ENCODE results near the gene TMEM132A.

TMEM132A gene

GRCh38 chr11:60937144-60937527 is 12.9 kb downstream of the TMEM132A start:
- Histone ChIP-seq H3K9me3 (ENCODE audit: control insufficient read depth, low read length) (no peaks in the 10 kb centered on the region), H3K9ac (ENCODE audit: low read length) (no peak overlapping the region), H3K4me3 (ENCODE audit: low read length) (no peak overlapping the region), H3K4me1 (ENCODE audit: control insufficient read depth, insufficient read depth, low read length) (peaks cover 6% of the 10 kb centered on the region), H3K36me3 (ENCODE audit: control insufficient read depth, insufficient read depth, low read length) (peaks cover 4% of the 10 kb centered on the region), H3K27me3 (ENCODE audit: control insufficient read depth, insufficient read depth, low read length) (no peaks in the 10 kb centered on the region)

- Histone ChIP-seq H3K9me3 (ENCODE audit: control insufficient read depth, low read length) (no peaks in the 10 kb centered on the region), H3K36me3 (ENCODE audit: control insufficient read depth, insufficient read depth, low read length) (peaks cover 4% of the 10 kb centered on the region), H3K27me3 (ENCODE audit: control insufficient read depth, insufficient read depth, low read length) (no peaks in the 10 kb centered on the region), H3K4me1 (ENCODE audit: control insufficient read depth, insufficient read depth, low read length) (peaks cover 13% of the 10 kb centered on the region), H3K9ac (ENCODE audit: low read length) (no peak overlapping the region), H3K4me3 (ENCODE audit: low read length) (no peak overlapping the region)
Measured at GRCh38 chr11:60937811-60938210, 13.6 kb downstream of the TMEM132A start.

GRCh38 chr11:60938500-60938899 is 14.2 kb downstream of the TMEM132A start:
- no peaks in the 10 kb centered on the region for H3K9me3 ChIP-seq (ENCODE audit: control insufficient read depth, low read length)
- H3K4me1 ChIP-seq (ENCODE audit: control insufficient read depth, insufficient read depth, low read length), result peaks cover 20% of the 10 kb centered on the region
- H3K36me3 ChIP-seq (ENCODE audit: control insufficient read depth, insufficient read depth, low read length), result peaks cover 4% of the 10 kb centered on the region
- no peak overlapping the region for H3K9ac ChIP-seq (ENCODE audit: low read length)
- no peak overlapping the region for H3K4me3 ChIP-seq (ENCODE audit: low read length)
- H3K27me3 ChIP-seq (ENCODE audit: control insufficient read depth, insufficient read depth, low read length), result no peaks in the 10 kb centered on the region

- no peaks in the 10 kb centered on the region for H3K9me3 ChIP-seq (ENCODE audit: control insufficient read depth, low read length)
- no peak overlapping the region for H3K4me3 ChIP-seq (ENCODE audit: low read length)
- peaks cover 21% of the 10 kb centered on the region for H3K4me1 ChIP-seq (ENCODE audit: control insufficient read depth, insufficient read depth, low read length)
- no peaks in the 10 kb centered on the region for H3K27me3 ChIP-seq (ENCODE audit: control insufficient read depth, insufficient read depth, low read length)
- no peak overlapping the region for H3K9ac ChIP-seq (ENCODE audit: low read length)
- peaks cover 4% of the 10 kb centered on the region for H3K36me3 ChIP-seq (ENCODE audit: control insufficient read depth, insufficient read depth, low read length)
Measured at GRCh38 chr11:60939301-60939700, 15.0 kb downstream of the TMEM132A start.

- Histone ChIP-seq H3K9ac (ENCODE audit: low read length) (no peak overlapping the region), H3K9me3 (ENCODE audit: control insufficient read depth, low read length) (no peaks in the 10 kb centered on the region), H3K27me3 (ENCODE audit: control insufficient read depth, insufficient read depth, low read length) (no peaks in the 10 kb centered on the region), H3K4me3 (ENCODE audit: low read length) (no peak overlapping the region), H3K36me3 (ENCODE audit: control insufficient read depth, insufficient read depth, low read length) (peaks cover 4% of the 10 kb centered on the region), H3K4me1 (ENCODE audit: control insufficient read depth, insufficient read depth, low read length) (peaks cover 21% of the 10 kb centered on the region)
Measured at GRCh38 chr11:60939855-60940254, 15.6 kb downstream of the TMEM132A start.

GRCh38 chr11:60941371-60942119 is 17.3 kb downstream of the TMEM132A start:
- no peak overlapping the region for H3K4me3 ChIP-seq (ENCODE audit: low read length)
- peaks cover 21% of the 10 kb centered on the region for H3K4me1 ChIP-seq (ENCODE audit: control insufficient read depth, insufficient read depth, low read length)
- H3K9me3 ChIP-seq (ENCODE audit: control insufficient read depth, low read length), result no peaks in the 10 kb centered on the region
- peaks cover 4% of the 10 kb centered on the region for H3K36me3 ChIP-seq (ENCODE audit: control insufficient read depth, insufficient read depth, low read length)
- H3K9ac ChIP-seq (ENCODE audit: low read length), result no peak overlapping the region
- no peaks in the 10 kb centered on the region for H3K27me3 ChIP-seq (ENCODE audit: control insufficient read depth, insufficient read depth, low read length)

GRCh38 chr11:60942219-60942618 is 18.0 kb downstream of the TMEM132A start:
- Histone ChIP-seq H3K9ac (ENCODE audit: low read length) (no peak overlapping the region), H3K9me3 (ENCODE audit: control insufficient read depth, low read length) (no peaks in the 10 kb centered on the region), H3K4me3 (ENCODE audit: low read length) (no peak overlapping the region), H3K4me1 (ENCODE audit: control insufficient read depth, insufficient read depth, low read length) (peaks cover 21% of the 10 kb centered on the region), H3K36me3 (ENCODE audit: control insufficient read depth, insufficient read depth, low read length) (peaks cover 4% of the 10 kb centered on the region), H3K27me3 (ENCODE audit: control insufficient read depth, insufficient read depth, low read length) (no peaks in the 10 kb centered on the region)

GRCh38 chr11:60942970-60943565 is 18.8 kb downstream of the TMEM132A start:
- Histone ChIP-seq H3K27me3 (ENCODE audit: control insufficient read depth, insufficient read depth, low read length) (no peaks in the 10 kb centered on the region), H3K36me3 (ENCODE audit: control insufficient read depth, insufficient read depth, low read length) (peaks cover 4% of the 10 kb centered on the region)

GRCh38 chr11:60944490-60945294 is 20.4 kb downstream of the TMEM132A start:
- H3K9me3 ChIP-seq (ENCODE audit: control insufficient read depth, low read length), result no peaks in the 10 kb centered on the region
- peaks cover 18% of the 10 kb centered on the region for H3K4me1 ChIP-seq (ENCODE audit: control insufficient read depth, insufficient read depth, low read length)
- no peak overlapping the region for H3K4me3 ChIP-seq (ENCODE audit: low read length)
- no peaks in the 10 kb centered on the region for H3K27me3 ChIP-seq (ENCODE audit: control insufficient read depth, insufficient read depth, low read length)
- H3K36me3 ChIP-seq (ENCODE audit: control insufficient read depth, insufficient read depth, low read length), result no peaks in the 10 kb centered on the region
- H3K9ac ChIP-seq (ENCODE audit: low read length), result no peak overlapping the region

More at GRCh38 chr11:60942970-60943565, 18.8 kb downstream of the TMEM132A start:
- peaks cover 21% of the 10 kb centered on the region for H3K4me1 ChIP-seq (ENCODE audit: control insufficient read depth, insufficient read depth, low read length)
- no peak overlapping the region for H3K4me3 ChIP-seq (ENCODE audit: low read length)
- H3K9ac ChIP-seq (ENCODE audit: low read length), result no peak overlapping the region
- no peaks in the 10 kb centered on the region for H3K9me3 ChIP-seq (ENCODE audit: control insufficient read depth, low read length)

- H3K36me3 ChIP-seq (ENCODE audit: control insufficient read depth, insufficient read depth, low read length), result no peaks in the 10 kb centered on the region
- H3K27me3 ChIP-seq (ENCODE audit: control insufficient read depth, insufficient read depth, low read length), result no peaks in the 10 kb centered on the region
- peaks cover 16% of the 10 kb centered on the region for H3K4me1 ChIP-seq (ENCODE audit: control insufficient read depth, insufficient read depth, low read length)
- H3K9me3 ChIP-seq (ENCODE audit: control insufficient read depth, low read length), result no peaks in the 10 kb centered on the region
- no peak overlapping the region for H3K9ac ChIP-seq (ENCODE audit: low read length)
- no peak overlapping the region for H3K4me3 ChIP-seq (ENCODE audit: low read length)
Measured at GRCh38 chr11:60945295-60945667, 21.0 kb downstream of the TMEM132A start.

- H3K4me3 ChIP-seq (ENCODE audit: low read length), result no peak overlapping the region
- no peaks in the 10 kb centered on the region for H3K9me3 ChIP-seq (ENCODE audit: control insufficient read depth, low read length)
- H3K27me3 ChIP-seq (ENCODE audit: control insufficient read depth, insufficient read depth, low read length), result no peaks in the 10 kb centered on the region
- peaks cover 24% of the 10 kb centered on the region for H3K4me1 ChIP-seq (ENCODE audit: control insufficient read depth, insufficient read depth, low read length)
- H3K36me3 ChIP-seq (ENCODE audit: control insufficient read depth, insufficient read depth, low read length), result no peaks in the 10 kb centered on the region
- no peak overlapping the region for H3K9ac ChIP-seq (ENCODE audit: low read length)
Measured at GRCh38 chr11:60946601-60947264, 22.5 kb downstream of the TMEM132A start.

- H3K27me3 ChIP-seq (ENCODE audit: control insufficient read depth, insufficient read depth, low read length), result no peaks in the 10 kb centered on the region
Measured at GRCh38 chr11:60947700-60948099, 23.4 kb downstream of the TMEM132A start.

More at GRCh38 chr11:60947700-60948099, 23.4 kb downstream of the TMEM132A start:
- Histone ChIP-seq H3K4me3 (ENCODE audit: low read length) (no peak overlapping the region), H3K36me3 (ENCODE audit: control insufficient read depth, insufficient read depth, low read length) (no peaks in the 10 kb centered on the region), H3K4me1 (ENCODE audit: control insufficient read depth, insufficient read depth, low read length) (peaks cover 18% of the 10 kb centered on the region), H3K9ac (ENCODE audit: low read length) (no peak overlapping the region), H3K9me3 (ENCODE audit: control insufficient read depth, low read length) (no peaks in the 10 kb centered on the region)

All from mucosa of stomach (tissue), 1 donor.